Measurements from ENCODE around the gene CORIN.
"Not testable (repeated sequence)": the region's sequence is repeated elsewhere in the genome, so short reads cannot be mapped to it uniquely, and the experiment has no call there.

DNA sequence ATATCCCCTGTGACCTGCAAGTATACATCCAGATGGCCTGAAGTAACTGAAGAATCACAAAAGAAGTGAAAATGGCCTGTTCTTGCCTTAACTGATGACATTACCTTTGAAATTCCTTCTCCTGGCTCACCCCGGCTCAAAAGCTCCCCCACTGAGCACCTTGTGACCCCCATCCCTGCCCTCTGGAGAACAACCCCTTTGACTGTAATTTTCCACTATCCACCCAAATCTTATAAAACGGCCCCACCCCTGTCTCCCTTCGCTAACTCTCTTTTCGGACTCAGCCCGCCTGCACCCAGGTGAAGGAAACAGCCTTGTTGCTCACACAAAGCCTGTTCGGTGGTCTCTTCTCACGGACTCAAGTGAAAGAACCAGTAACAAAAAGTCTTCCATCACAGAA, 69.9 kb downstream of the CORIN start:
- TF ChIP-seq EP300 (IDR thresholded peaks at IDR 0.05), result not testable (repeated sequence)
- TF ChIP-seq, protein P1, sequence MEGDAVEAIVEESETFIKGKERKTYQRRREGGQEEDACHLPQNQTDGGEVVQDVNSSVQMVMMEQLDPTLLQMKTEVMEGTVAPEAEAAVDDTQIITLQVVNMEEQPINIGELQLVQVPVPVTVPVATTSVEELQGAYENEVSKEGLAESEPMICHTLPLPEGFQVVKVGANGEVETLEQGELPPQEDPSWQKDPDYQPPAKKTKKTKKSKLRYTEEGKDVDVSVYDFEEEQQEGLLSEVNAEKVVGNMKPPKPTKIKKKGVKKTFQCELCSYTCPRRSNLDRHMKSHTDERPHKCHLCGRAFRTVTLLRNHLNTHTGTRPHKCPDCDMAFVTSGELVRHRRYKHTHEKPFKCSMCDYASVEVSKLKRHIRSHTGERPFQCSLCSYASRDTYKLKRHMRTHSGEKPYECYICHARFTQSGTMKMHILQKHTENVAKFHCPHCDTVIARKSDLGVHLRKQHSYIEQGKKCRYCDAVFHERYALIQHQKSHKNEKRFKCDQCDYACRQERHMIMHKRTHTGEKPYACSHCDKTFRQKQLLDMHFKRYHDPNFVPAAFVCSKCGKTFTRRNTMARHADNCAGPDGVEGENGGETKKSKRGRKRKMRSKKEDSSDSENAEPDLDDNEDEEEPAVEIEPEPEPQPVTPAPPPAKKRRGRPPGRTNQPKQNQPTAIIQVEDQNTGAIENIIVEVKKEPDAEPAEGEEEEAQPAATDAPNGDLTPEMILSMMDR (IDR thresholded peaks at IDR 0.05), result not testable (repeated sequence)
